IMR-90 (cell line): ENCODE results near the gene S100A16. TPM values are rescaled to one million over a fixed set of nuclear protein-coding genes. Genes with fewer than 3 reads are reported as not detected.

ENCODE experiments used
- BHLHE40 ChIP-seq: fragments of 150-350 bp; IDR thresholded peaks from 2 replicates; pipeline ENCODE4 v1.6.1; 2016; ENCODE audit warnings: mild to moderate bottlenecking, low read depth, low read length
- CEBPB ChIP-seq: IDR thresholded peaks from 2 replicates; pipeline ENCODE4 v1.6.1; 2012; ENCODE audit warnings: low read depth, low read length, improper control_type of control experiment
- MAZ ChIP-seq: IDR thresholded peaks from 2 replicates; pipeline ENCODE4 v1.6.1; 2012; ENCODE audit warnings: low read depth, mild to moderate bottlenecking, low read length, improper control_type of control experiment, moderate library complexity, borderline replicate concordance
- RCOR1 ChIP-seq: IDR thresholded peaks from 2 replicates; pipeline ENCODE4 v1.6.1; 2012; ENCODE audit warnings: mild to moderate bottlenecking, low read length, improper control_type of control experiment; ENCODE audit not compliant: insufficient replicate concordance
- RFX5 ChIP-seq: IDR thresholded peaks from 2 replicates; pipeline ENCODE4 v1.8.0; 2012; ENCODE audit warnings: low read depth, mild to moderate bottlenecking, low read length, moderate library complexity
- SMC3 ChIP-seq: fragments of 150-350 bp; IDR thresholded peaks from 2 replicates; pipeline ENCODE4 v1.6.1; 2016; ENCODE audit warnings: low read depth, mild to moderate bottlenecking, antibody characterized with exemption, low read length, moderate library complexity
- polyA plus RNA-seq, 3 experiments: library from polyadenylated mRNA; depleted of rRNA; stranded (reverse); fragments of >200 nt; gene quantifications; 2 replicates each; pipeline ENCODE4 v1.2.3, GENCODE V29; 2012; ENCODE audit warnings: low replicate concordance in 1 of 3
- total RNA-seq: library from RNA; depleted of rRNA; stranded (reverse); fragments of >200 nt; gene quantifications from 2 replicates; pipeline ENCODE4 v1.2.3, GENCODE V29; 2012
- TF ChIP-seq, protein P1 (sequence below): conservative IDR thresholded peaks from 2 replicates; pipeline ENCODE4 v1.5.1; 2012; ENCODE audit warnings: mild to moderate bottlenecking, low read depth, low read length, improper control_type of control experiment

S100A16 gene
- total and polyA plus RNA-seq, 2 of the 4 experiments (the other 2 are of a cell fraction) = 201 to 515 TPM

DNA sequence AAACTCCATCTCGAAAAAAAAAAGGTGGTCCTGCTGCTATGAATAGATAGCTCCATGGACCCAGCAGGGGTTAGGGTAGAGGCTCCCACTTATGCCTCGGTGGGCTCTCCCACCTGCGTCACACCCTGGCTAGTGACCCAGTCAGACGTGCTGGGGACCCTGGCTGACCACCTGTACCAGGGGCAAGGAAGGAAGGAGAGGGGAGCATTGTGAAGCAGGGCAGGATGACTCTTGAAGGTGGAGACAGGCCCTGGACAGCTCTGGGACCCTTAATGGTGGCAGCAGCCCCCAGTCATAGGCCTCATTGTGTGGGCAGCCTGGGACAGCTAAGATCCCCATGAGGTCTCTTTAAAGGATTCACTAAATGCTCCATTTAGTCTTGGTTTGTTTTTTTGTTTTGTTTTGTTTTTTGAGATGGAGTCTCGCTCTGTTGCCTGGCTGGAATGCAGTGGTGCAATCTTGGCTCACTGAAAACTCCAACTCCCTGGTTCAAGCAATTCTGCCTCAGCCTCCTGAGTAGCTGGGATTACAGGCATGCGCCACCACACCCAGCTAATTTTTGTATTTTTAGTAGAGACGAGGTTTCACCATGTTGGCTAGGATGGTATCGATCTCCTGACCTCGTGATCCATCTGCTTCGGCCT lies 35.2 kb upstream of the S100A16 start (continued):
- TF ChIP-seq, protein P1, sequence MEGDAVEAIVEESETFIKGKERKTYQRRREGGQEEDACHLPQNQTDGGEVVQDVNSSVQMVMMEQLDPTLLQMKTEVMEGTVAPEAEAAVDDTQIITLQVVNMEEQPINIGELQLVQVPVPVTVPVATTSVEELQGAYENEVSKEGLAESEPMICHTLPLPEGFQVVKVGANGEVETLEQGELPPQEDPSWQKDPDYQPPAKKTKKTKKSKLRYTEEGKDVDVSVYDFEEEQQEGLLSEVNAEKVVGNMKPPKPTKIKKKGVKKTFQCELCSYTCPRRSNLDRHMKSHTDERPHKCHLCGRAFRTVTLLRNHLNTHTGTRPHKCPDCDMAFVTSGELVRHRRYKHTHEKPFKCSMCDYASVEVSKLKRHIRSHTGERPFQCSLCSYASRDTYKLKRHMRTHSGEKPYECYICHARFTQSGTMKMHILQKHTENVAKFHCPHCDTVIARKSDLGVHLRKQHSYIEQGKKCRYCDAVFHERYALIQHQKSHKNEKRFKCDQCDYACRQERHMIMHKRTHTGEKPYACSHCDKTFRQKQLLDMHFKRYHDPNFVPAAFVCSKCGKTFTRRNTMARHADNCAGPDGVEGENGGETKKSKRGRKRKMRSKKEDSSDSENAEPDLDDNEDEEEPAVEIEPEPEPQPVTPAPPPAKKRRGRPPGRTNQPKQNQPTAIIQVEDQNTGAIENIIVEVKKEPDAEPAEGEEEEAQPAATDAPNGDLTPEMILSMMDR = no peak
- TF ChIP-seq RFX5 (no peak), MAZ (no peak), BHLHE40 (no peak), SMC3 (no peak), CEBPB (no peak), RCOR1 (no peak)
